Measurements from ENCODE around the gene KRT74. TPM values are rescaled to one million over a fixed set of nuclear protein-coding genes. Genes with fewer than 3 reads are reported as not detected.

The KRT74 gene
- total RNA-seq, 1 experiment from 2014 or later, result not detected

DNA sequence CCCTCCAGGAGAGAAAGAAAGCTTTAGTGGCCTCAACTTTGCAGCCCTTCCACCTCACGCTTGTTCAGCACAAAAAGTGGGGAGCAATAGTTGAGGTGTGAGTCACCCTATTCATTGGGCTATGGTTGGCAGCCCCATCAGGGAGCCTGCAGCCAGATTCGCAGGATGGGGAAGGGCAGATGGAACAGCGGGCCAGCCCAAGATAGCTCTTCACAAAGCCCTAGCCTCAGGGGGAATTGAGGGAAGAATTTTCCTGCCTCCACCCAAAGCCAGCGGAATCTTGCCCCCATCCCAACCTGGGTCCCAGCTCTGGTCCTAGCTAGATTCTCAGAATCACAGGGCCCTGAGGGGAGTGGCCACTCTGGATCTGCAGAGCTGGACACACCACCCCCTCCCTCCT, 49.8 kb downstream of the KRT74 start:
- Mint-ChIP-seq H3K27me3 (ENCODE audit: unreplicated experiment) (peaks cover 13% of the 10 kb centered on the region), H3K4me1 (ENCODE audit: low read depth, unreplicated experiment) (peaks cover 12% of the 10 kb centered on the region), H3K4me3 (ENCODE audit: low read depth, unreplicated experiment) (no peak overlapping the region), H3K36me3 (ENCODE audit: insufficient read depth, unreplicated experiment) (no peaks in the 10 kb centered on the region), H3K27ac (ENCODE audit: unreplicated experiment) (no peak overlapping the region), H3K9me3 (ENCODE audit: low read depth, unreplicated experiment) (no peaks in the 10 kb centered on the region)
- TF ChIP-seq, protein P1, sequence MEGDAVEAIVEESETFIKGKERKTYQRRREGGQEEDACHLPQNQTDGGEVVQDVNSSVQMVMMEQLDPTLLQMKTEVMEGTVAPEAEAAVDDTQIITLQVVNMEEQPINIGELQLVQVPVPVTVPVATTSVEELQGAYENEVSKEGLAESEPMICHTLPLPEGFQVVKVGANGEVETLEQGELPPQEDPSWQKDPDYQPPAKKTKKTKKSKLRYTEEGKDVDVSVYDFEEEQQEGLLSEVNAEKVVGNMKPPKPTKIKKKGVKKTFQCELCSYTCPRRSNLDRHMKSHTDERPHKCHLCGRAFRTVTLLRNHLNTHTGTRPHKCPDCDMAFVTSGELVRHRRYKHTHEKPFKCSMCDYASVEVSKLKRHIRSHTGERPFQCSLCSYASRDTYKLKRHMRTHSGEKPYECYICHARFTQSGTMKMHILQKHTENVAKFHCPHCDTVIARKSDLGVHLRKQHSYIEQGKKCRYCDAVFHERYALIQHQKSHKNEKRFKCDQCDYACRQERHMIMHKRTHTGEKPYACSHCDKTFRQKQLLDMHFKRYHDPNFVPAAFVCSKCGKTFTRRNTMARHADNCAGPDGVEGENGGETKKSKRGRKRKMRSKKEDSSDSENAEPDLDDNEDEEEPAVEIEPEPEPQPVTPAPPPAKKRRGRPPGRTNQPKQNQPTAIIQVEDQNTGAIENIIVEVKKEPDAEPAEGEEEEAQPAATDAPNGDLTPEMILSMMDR (IDR thresholded peaks at IDR 0.05; ENCODE audit: unreplicated experiment), result no peak
- intact Hi-C loops (cut with micrococcal nuclease; ENCODE audit: unreplicated experiment), result no loop called here
- DNase-seq, result no peak
- no TSS peak for BruUV-seq (replicated peaks)
- CTCF ChIA-PET, result no interaction called here

DNA sequence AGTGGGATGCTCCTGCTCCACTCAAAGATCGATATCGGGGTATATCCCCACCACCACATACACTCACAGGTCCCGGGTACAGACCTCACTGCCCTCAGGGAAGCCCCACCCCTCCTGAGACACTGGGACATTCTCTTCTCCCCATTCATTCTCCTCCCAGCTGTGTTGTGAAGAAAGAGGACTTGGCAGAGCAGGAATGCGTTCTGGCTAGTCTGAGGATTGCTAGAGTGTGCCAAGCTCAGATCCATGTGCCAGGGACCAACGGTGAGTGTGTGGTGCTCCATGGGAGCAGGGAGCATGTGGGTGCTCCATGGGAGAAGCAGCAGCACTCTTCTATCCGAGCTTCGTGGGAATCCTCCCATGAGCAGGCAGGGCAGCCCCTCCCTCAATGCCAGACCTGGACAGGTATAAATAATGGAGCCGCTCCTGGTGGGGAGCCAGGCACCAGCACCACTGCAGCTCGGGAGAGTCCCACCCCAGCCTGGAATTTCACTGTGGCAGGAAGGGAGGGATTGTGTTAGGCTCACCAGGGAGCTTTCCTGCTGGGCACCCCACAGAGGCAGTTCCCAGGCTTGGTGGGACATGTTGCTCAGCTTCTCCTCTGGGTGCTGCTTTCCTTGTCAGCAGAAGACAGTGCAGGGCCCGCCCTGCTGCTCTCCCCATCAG, 51.2 kb downstream of the KRT74 start:
- TF ChIP-seq, protein P1 (IDR thresholded peaks at IDR 0.05; ENCODE audit: unreplicated experiment), result no peak
- Mint-ChIP-seq H3K27ac (ENCODE audit: unreplicated experiment) (no peak overlapping the region), H3K27me3 (ENCODE audit: unreplicated experiment) (peaks cover 14% of the 10 kb centered on the region), H3K4me1 (ENCODE audit: low read depth, unreplicated experiment) (peaks cover 12% of the 10 kb centered on the region), H3K9me3 (ENCODE audit: low read depth, unreplicated experiment) (no peaks in the 10 kb centered on the region), H3K36me3 (ENCODE audit: insufficient read depth, unreplicated experiment) (no peaks in the 10 kb centered on the region), H3K4me3 (ENCODE audit: low read depth, unreplicated experiment) (no peak overlapping the region)
- intact Hi-C loops (cut with micrococcal nuclease; ENCODE audit: unreplicated experiment), result no loop called here
- BruUV-seq (replicated peaks), result no TSS peak
- DNase-seq, result no peak
- CTCF ChIA-PET, result no interaction called here

DNA sequence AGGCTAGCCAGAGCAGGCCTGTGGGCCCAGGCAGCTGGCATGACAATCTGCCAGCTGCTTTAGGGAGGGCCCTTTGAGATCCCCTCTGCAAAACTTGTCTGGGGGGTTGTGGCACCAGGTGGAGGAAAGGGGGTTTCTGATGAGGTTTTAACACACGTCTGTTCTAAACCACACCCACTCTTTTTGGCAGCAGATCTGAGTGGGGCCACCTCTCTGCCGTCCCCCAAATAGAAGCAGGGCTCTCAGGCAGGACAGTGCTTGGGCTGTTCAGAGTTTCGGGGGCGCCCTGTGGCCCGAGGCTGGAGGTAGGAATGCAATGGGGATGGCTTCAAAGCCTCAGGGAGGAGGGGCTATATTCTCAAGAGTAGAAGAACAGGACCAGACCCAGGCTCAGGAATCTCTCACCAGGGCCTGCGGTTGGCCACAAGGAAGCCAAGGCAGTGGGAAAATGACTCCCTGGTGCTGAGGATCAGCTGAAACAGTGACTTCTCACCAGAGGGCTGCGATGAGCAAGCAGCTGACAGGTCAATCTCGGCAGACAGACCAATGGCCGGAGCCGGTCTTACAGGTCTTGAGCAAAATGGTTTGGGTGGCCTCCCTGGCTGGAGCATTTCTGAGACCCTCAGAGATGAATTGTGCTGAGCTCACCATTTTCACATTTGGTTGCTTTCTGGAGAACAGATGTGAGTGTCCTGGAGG, 51.9 kb downstream of the KRT74 start:
- TF ChIP-seq, protein P1 (IDR thresholded peaks at IDR 0.05; ENCODE audit: unreplicated experiment), result no peak
- intact Hi-C loops (cut with micrococcal nuclease; ENCODE audit: unreplicated experiment), result no loop called here

DNA sequence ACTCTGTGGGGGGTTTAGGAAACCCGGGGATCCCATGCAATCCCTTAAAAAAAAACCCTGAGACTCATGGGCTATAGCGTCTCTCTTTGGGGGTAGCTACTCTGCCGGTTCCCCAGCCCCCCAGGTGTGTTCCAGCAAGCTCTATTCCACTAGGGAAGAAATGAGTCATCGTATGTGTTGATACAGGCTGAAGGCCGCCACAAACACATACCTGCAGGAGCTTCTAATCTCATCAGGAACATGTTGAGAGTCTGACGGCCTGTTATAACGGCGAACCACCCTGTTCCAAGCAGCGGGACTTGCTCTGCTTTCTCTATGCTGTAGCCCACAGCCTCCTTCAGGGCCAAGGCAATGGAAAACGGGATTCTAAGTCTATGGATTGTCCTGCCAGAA, 52.5 kb downstream of the KRT74 start:
- CTCF ChIA-PET, result interaction anchor here (0.7 to 1.4 kb wide), 4 partner anchors 14 to 448 kb away, joined by 3 to 4 read pairs (median 3); no protein-coding TSS in a partner anchor
- Mint-ChIP-seq H3K9me3 (ENCODE audit: low read depth, unreplicated experiment) (no peaks in the 10 kb centered on the region), H3K4me3 (ENCODE audit: low read depth, unreplicated experiment) (no peak overlapping the region), H3K27me3 (ENCODE audit: unreplicated experiment) (peaks cover 19% of the 10 kb centered on the region), H3K27ac (ENCODE audit: unreplicated experiment) (no peak overlapping the region), H3K36me3 (ENCODE audit: insufficient read depth, unreplicated experiment) (no peaks in the 10 kb centered on the region), H3K4me1 (ENCODE audit: low read depth, unreplicated experiment) (peaks cover 12% of the 10 kb centered on the region)
- intact Hi-C loops (cut with micrococcal nuclease; ENCODE audit: unreplicated experiment), result no loop called here
- DNase-seq, result peak; percentile 35
- TF ChIP-seq, protein P1 (IDR thresholded peaks at IDR 0.05; ENCODE audit: unreplicated experiment), result no peak
- BruUV-seq (replicated peaks), result no TSS peak

More for the DNA sequence above, 51.9 kb downstream of the KRT74 start:
- CTCF ChIA-PET, result interaction anchor here (0.7 to 1.4 kb wide), 4 partner anchors 15 to 447 kb away, joined by 3 to 4 read pairs (median 3); no protein-coding TSS in a partner anchor
- Mint-ChIP-seq H3K4me3 (ENCODE audit: low read depth, unreplicated experiment) (no peak overlapping the region), H3K27me3 (ENCODE audit: unreplicated experiment) (peaks cover 14% of the 10 kb centered on the region), H3K36me3 (ENCODE audit: insufficient read depth, unreplicated experiment) (no peaks in the 10 kb centered on the region), H3K4me1 (ENCODE audit: low read depth, unreplicated experiment) (peaks cover 12% of the 10 kb centered on the region), H3K9me3 (ENCODE audit: low read depth, unreplicated experiment) (no peaks in the 10 kb centered on the region), H3K27ac (ENCODE audit: unreplicated experiment) (no peak overlapping the region)
- no peak for DNase-seq
- no TSS peak for BruUV-seq (replicated peaks)

All from Calu3 (cell line).